GM12873 (cell line): ENCODE data around the gene LRCOL1.

Experiments used
- TF ChIP-seq, protein P1 (sequence below): IDR thresholded peaks from 2 replicates; pipeline ENCODE4 v1.5.1; 2012; ENCODE audit warnings: low read depth, mild to moderate bottlenecking, moderate library complexity, low read length, control low read depth; ENCODE audit not compliant: insufficient read depth; ENCODE audit errors: missing control alignments

The LRCOL1 gene

DNA sequence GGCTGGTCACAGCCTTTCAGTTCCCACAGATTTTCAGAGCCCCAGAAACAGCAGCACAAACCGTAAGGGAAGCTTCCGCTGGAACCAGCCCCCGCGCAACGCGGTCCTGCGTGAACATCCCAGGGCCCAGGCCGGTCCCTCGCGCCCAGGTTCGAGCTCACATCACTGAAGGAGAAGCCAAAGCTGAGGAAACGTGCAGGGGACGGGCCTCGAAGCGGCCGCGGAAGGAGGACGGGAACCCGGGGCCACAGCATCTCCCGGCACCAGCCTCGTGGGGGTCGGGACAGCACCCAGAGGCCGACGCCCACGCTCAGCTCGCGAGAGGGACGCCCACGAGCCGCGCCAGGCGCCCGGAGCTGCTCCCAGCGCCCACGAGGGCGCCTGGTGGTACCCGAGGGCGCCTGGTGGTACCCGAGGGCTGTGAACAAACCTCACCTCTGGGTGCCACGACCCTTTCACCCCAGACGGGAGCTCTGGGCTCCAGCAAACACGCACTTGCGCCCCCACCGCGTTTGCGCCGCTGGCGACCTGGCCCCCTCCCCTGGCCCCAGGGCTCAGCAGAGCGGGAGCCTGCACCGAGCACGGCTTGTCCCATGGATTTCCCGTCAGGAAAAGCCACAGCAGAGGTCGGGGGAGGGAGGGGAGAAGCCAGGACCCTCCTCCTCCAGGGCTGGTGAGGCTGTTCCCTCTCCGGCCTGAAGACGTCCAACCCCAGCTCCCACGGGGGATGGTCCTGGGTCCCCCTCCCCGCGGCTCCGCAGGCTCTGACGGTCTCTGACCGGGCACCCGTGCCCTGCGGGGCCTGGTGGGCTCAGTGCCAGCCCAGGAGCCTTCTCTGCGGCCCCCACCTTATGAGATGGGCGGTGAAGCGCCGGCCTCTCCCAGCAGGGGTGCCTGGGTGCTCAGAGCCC lies 6.9 kb downstream of the LRCOL1 start:
- TF ChIP-seq, protein P1, sequence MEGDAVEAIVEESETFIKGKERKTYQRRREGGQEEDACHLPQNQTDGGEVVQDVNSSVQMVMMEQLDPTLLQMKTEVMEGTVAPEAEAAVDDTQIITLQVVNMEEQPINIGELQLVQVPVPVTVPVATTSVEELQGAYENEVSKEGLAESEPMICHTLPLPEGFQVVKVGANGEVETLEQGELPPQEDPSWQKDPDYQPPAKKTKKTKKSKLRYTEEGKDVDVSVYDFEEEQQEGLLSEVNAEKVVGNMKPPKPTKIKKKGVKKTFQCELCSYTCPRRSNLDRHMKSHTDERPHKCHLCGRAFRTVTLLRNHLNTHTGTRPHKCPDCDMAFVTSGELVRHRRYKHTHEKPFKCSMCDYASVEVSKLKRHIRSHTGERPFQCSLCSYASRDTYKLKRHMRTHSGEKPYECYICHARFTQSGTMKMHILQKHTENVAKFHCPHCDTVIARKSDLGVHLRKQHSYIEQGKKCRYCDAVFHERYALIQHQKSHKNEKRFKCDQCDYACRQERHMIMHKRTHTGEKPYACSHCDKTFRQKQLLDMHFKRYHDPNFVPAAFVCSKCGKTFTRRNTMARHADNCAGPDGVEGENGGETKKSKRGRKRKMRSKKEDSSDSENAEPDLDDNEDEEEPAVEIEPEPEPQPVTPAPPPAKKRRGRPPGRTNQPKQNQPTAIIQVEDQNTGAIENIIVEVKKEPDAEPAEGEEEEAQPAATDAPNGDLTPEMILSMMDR: no peak

- TF ChIP-seq, protein P1: no peak
These were observed 7.7 kb downstream of the LRCOL1 start for GRCh38 chr12:132602572-132603239.

DNA sequence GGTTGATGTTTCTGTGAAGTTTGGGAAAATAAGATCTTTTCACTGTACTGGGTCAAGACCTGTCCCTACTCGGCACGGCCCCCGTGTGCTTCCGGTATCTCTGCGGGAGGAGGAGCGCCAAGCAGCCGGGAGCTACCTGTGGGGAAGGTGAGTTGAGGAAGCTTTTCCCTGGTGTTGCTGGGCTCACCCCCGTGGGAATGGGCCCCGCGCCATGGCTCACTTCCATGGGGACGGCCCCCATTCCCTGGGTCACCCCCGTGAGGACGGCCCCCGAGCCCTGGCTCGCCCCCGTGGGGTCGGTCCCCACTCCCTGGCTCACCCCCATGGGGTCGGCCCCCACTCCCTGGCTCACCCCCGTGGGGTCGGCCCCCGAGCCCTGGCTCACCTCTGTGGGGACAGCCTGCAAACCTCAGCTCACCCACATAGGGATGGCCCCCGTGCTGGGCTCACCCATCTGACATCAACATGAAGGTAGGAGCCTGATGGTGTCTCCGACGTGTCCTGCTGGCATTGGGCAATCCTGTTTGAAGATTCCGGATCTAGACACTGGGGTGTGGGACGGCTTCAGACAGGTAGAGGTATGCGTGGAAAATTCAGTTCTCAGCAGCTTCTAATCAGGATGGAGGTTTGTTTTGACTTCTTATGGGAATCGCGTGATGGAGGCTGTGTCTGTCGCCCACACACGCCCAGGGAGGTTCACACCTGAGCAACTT lies 9.1 kb downstream of the LRCOL1 start:
- TF ChIP-seq, protein P1: no peak

DNA sequence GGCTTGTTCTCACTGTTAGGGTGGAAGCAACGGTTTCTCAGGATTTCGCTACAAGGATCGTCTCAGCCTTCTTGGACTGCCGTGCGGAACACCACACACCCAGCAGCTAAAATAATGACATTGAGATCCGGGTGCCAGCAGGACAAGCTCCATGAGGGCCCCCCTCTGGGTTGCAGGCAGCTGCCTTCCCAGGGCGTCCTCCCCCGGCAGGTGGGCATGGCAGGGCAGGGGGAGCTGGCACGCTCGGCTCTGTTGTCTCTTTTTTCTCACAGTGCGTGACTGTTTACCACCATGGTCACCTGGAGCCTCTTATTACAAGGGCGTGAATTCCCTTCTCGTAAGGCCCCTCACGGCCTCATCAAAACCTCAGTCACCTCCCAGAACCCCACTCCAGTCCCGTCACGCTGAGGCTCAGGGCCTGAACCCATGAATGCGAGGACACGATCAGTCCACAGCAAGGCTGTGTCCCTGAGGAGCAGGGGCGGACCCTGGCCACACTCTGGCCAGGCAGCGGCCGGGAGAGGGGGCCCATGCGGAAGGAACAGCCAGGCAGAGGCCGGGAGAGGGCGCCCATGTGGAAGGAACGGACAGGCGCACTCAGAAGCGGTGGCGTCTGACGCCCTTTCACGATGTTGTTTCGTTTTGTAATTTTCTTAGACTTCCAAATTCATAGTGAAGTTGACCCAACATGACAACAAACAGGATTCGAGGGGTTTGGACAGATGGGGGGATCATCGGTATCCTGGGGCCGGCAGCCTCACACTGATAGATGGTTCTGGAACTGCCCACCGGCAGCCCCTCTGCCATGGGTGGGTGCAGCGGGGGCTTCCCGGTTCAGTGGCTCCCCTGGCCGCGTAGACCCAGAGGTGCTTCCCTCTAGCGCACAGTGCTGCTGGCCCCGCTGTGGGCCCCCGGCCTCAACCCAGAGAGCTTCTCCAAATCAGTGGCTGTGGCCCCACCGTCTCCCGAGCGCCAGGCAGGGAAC lies 10.0 kb downstream of the LRCOL1 start:
- TF ChIP-seq, protein P1: peak; percentile 48

DNA sequence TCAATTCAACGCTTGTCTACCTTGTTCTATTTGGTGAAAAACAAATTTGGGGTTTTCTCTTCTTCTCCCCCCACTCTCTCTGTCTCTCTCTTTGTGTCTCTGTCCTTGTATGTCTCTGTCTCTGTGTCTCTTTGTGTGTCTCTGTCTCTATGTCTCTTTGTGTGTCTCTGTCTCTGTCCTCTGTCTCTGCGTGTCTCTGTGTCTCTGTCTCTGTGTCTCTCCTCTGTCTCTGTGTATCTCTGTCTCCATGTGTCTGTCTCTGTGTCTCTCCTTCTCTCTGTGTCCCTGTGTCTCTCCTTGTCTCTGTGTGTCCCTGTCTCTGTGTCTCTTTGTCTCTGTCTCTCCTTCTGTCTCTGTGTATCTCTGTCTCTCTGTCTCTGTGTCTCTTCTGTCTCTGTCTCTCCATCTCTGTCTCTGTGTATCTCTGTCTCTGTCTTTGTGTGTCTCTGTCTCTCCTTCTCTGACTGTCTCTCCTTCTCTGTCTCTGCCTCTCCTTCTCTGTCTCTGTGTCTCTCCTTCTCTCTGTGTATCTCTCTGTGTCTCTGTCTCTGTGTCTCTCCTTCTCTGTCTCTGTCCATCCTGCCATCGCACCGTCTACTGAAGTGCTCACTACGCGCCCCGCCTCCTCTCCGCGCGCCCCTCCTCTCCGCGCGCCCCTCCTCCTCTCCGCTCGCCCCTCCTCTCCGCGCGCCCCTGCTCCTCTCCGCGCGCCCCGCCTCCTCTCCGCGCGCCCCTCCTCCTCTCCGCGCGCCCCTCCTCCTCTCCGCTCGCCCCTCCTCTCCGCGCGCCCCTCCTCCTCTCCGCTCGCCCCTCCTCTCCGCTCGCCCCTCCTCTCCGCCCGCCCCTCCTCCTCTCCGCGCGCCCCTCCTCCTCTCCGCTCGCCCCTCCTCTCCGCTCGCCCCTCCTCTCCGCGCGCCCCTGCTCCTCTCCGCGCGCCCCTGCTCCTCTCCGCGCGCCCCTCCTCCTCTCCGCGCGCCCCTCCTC lies 12.8 kb downstream of the LRCOL1 start:
- TF ChIP-seq, protein P1: no peak

- TF ChIP-seq, protein P1: no peak
These were observed 14.4 kb downstream of the LRCOL1 start for GRCh38 chr12:132596016-132596415.
